Measurements from ENCODE around the gene TSPYL2.

TSPYL2 gene

GRCh38 chrX:53080628-53081580 lies 1.3 kb upstream of the TSPYL2 start:
- peak; percentile 21 for DNase-seq (ENCODE audit: low spot score)

- no peak for DNase-seq (ENCODE audit: low spot score)
Observed at GRCh38 chrX:53082773-53083616, 828 bp downstream of the TSPYL2 start.

- DNase-seq (ENCODE audit: low spot score) = no peak
Observed at GRCh38 chrX:53084043-53084570, 1.9 kb downstream of the TSPYL2 start.

GRCh38 chrX:53084863-53085262 lies 2.7 kb downstream of the TSPYL2 start:
- no peak for DNase-seq (ENCODE audit: low spot score)

GRCh38 chrX:53085661-53086229 lies 3.6 kb downstream of the TSPYL2 start:
- DNase-seq (ENCODE audit: low spot score) = no peak

GRCh38 chrX:53086464-53086863 lies 4.3 kb downstream of the TSPYL2 start:
- DNase-seq (ENCODE audit: low spot score) = no peak

- no peak for DNase-seq (ENCODE audit: low spot score)
Observed at GRCh38 chrX:53087388-53087831, 5.2 kb downstream of the TSPYL2 start.

- peak; percentile 85 for DNase-seq (ENCODE audit: low spot score)
Observed at GRCh38 chrX:53088136-53088974, 6.2 kb downstream of the TSPYL2 start.

- DNase-seq (ENCODE audit: low spot score) = peak; percentile 56
Observed at GRCh38 chrX:53089224-53089842, 7.2 kb downstream of the TSPYL2 start.

GRCh38 chrX:53089925-53090324 lies 7.8 kb downstream of the TSPYL2 start:
- no peak for DNase-seq (ENCODE audit: low spot score)

- DNase-seq (ENCODE audit: low spot score) = no peak
Observed at GRCh38 chrX:53091354-53091753, 9.2 kb downstream of the TSPYL2 start.

GRCh38 chrX:53093177-53093655 lies 11.0 kb downstream of the TSPYL2 start:
- DNase-seq (ENCODE audit: low spot score) = peak; percentile 72

- DNase-seq (ENCODE audit: low spot score) = peak; percentile 86
Observed at GRCh38 chrX:53093748-53094581, 11.8 kb downstream of the TSPYL2 start, which contains the start of gene KANTR. TSS of gene KANTR (plus strand) at chrX:53094142. CDS start at chrX:53124273, 30,131 bp downstream.

- DNase-seq (ENCODE audit: low spot score) = no peak
Observed at GRCh38 chrX:53094582-53094905, 12.4 kb downstream of the TSPYL2 start.

GRCh38 chrX:53095796-53096195 lies 13.6 kb downstream of the TSPYL2 start:
- DNase-seq (ENCODE audit: low spot score) = no peak

GRCh38 chrX:53114864-53115549 lies 32.8 kb downstream of the TSPYL2 start:
- no peak for DNase-seq (ENCODE audit: low spot score)

GRCh38 chrX:53115550-53115874 lies 33.3 kb downstream of the TSPYL2 start:
- DNase-seq (ENCODE audit: low spot score) = no peak

GRCh38 chrX:53116101-53116500 lies 33.9 kb downstream of the TSPYL2 start:
- DNase-seq (ENCODE audit: low spot score) = no peak

GRCh38 chrX:53122013-53122412 lies 39.8 kb downstream of the TSPYL2 start:
- DNase-seq (ENCODE audit: low spot score) = no peak

All from CD4-positive, alpha-beta T cell treated with Interleukin-15 for 4 hours (primary cell).